Calu3 (cell line): ENCODE results near the gene ADAMTS17. TPM values are rescaled to one million over a fixed set of nuclear protein-coding genes. Genes with fewer than 3 reads are reported as not detected.

ENCODE experiments used
- BruUV-seq: library from RNA; stranded (reverse); fragments of 400-500 nt; replicated peaks from 2 replicates; lab custom pipeline; 2021; lab: Mats Ljungman, UMichigan
- CTCF ChIA-PET: fragments of 300-600 bp; sonication (Branson Sonifier 250); formaldehyde crosslinking; loops from one replicate; lab custom pipeline; 2022; ENCODE audit warnings: antibody characterized with exemption; lab: Charles Lee
- DNase-seq: peaks from one replicate; pipeline ENCODE4 v3.0.0; 2022
- H3K27ac Mint-ChIP-seq: one replicate; pipeline ENCODE4 v1.8.0; 2022; ENCODE audit warnings: mixed read lengths; ENCODE audit not compliant: unreplicated experiment
- H3K27me3 Mint-ChIP-seq: one replicate; pipeline ENCODE4 v1.8.0; 2022; ENCODE audit warnings: mixed read lengths; ENCODE audit not compliant: unreplicated experiment
- H3K36me3 Mint-ChIP-seq: one replicate; pipeline ENCODE4 v1.8.0; 2022; ENCODE audit warnings: mild to moderate bottlenecking, moderate library complexity, mixed read lengths; ENCODE audit not compliant: insufficient read depth, unreplicated experiment
- H3K4me1 Mint-ChIP-seq: one replicate; pipeline ENCODE4 v1.8.0; 2022; ENCODE audit warnings: mild to moderate bottlenecking, low read depth, mixed read lengths; ENCODE audit not compliant: unreplicated experiment
- H3K4me3 Mint-ChIP-seq: one replicate; pipeline ENCODE4 v1.8.0; 2022; ENCODE audit warnings: mild to moderate bottlenecking, low read depth, moderate library complexity, mixed read lengths; ENCODE audit not compliant: unreplicated experiment
- H3K9me3 Mint-ChIP-seq: one replicate; pipeline ENCODE4 v1.8.0; 2022; ENCODE audit warnings: low read depth, mixed read lengths; ENCODE audit not compliant: unreplicated experiment
- intact Hi-C: fragments of 100-400 bp; cut with micrococcal nuclease; formaldehyde crosslinking; loops from one replicate; pipeline ENCODE4 v1.10.0; 2022; ENCODE audit not compliant: unreplicated experiment
- total RNA-seq: library from RNA; stranded (reverse); gene quantifications from 2 replicates; pipeline ENCODE4 v1.2.3, GENCODE V29; 2022
- TF ChIP-seq, protein P1 (sequence below): fragments of 200-600 bp; IDR thresholded peaks from one replicate; pipeline ENCODE4 v1.8.0; 2022; ENCODE audit warnings: antibody characterized with exemption; ENCODE audit not compliant: unreplicated experiment

ADAMTS17 gene
- total RNA-seq, 1 experiment from 2014 or later, result 3.5 TPM

DNA sequence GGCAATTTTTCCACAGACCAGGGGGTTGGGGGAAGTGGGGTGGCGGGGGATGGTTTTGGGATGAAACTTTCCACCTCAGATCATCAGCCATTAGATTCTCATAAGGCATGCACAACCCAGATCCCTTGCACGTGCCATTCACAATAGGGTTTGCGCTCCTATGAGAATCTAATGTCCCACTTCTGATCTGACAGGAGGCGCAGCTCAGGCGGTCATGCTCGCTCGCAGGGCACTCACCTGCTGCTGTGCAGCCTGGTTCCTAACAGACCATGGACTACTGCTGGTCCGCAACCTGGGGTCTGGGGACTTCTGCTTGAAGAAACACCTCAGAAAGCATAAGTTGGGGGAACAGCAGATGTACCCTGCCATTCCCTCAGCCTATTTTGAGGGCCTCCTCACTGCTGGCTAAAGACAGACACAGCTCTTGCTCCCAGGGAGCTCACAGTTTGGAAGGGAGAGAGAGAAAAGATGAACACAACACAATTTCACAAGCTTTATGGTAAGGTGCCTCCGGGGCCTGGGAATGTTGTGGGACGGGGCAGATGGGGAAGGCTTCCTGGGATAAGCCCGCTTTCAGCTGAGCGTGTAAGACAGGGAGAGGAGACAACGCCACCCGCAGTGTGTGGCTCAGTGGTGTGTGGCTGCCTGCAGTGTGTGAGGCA, 285.2 kb downstream of the ADAMTS17 start:
- Mint-ChIP-seq H3K27me3 (peaks cover 21% of the 10 kb centered on the region), H3K9me3 (peaks cover 10% of the 10 kb centered on the region), H3K4me3 (no peak overlapping the region), H3K36me3 (no peaks in the 10 kb centered on the region), H3K27ac (no peak overlapping the region), H3K4me1 (no peaks in the 10 kb centered on the region)
- no peak for DNase-seq
- TF ChIP-seq, protein P1, sequence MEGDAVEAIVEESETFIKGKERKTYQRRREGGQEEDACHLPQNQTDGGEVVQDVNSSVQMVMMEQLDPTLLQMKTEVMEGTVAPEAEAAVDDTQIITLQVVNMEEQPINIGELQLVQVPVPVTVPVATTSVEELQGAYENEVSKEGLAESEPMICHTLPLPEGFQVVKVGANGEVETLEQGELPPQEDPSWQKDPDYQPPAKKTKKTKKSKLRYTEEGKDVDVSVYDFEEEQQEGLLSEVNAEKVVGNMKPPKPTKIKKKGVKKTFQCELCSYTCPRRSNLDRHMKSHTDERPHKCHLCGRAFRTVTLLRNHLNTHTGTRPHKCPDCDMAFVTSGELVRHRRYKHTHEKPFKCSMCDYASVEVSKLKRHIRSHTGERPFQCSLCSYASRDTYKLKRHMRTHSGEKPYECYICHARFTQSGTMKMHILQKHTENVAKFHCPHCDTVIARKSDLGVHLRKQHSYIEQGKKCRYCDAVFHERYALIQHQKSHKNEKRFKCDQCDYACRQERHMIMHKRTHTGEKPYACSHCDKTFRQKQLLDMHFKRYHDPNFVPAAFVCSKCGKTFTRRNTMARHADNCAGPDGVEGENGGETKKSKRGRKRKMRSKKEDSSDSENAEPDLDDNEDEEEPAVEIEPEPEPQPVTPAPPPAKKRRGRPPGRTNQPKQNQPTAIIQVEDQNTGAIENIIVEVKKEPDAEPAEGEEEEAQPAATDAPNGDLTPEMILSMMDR, result no peak
- CTCF ChIA-PET, result no interaction called here
- no TSS peak for BruUV-seq
- intact Hi-C loops, result no loop called here

DNA sequence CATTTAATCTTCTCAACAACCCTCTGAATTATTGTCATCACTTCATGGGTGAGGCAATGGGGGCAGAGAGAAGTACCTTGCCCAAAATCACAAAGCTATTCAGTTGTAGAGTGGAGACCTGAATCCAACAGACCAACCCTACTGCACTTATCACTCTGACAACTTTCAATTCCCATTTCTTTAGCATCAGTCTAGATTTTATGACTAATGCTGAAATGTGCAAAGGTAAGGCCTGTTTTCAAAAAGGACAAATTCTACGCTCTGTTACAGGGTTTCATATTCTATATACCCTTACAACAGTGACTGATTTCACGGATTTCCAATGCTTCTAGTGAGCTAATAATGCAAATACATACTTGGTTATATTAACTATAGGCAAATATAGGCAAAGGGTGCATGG, 286.0 kb downstream of the ADAMTS17 start:
- no TSS peak for BruUV-seq
- CTCF ChIA-PET, result no interaction called here
- Mint-ChIP-seq H3K9me3 (peaks cover 10% of the 10 kb centered on the region), H3K4me3 (no peak overlapping the region), H3K27me3 (peaks cover 21% of the 10 kb centered on the region), H3K4me1 (no peaks in the 10 kb centered on the region), H3K36me3 (no peaks in the 10 kb centered on the region), H3K27ac (no peak overlapping the region)
- TF ChIP-seq, protein P1, result no peak
- intact Hi-C loops, result no loop called here
- DNase-seq, result no peak

DNA sequence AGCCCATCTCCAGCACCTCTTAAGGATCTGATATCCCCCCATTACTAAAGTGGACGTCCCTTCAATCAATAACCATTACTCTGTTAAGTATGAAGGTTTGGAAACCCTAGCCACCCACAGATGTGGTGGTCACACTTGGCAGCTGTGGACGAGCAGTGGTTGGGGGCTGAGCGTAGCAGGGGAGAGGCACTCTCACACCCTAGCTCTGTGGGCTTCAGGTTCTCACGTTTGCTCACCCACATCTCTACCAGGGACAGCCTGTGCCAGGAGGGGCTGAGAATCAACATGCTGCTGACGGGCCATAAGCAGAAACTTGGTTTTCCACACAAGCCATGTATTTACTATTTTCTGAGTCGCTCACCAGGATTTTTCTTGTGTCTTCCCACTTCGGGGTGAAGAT, 287.2 kb downstream of the ADAMTS17 start:
- no peak overlapping the region for H3K27ac Mint-ChIP-seq
- BruUV-seq, result no TSS peak
- H3K36me3 Mint-ChIP-seq, result no peaks in the 10 kb centered on the region
- no peaks in the 10 kb centered on the region for H3K4me1 Mint-ChIP-seq
- H3K4me3 Mint-ChIP-seq, result no peak overlapping the region
- peaks cover 21% of the 10 kb centered on the region for H3K27me3 Mint-ChIP-seq
- TF ChIP-seq, protein P1, result no peak
- no peak for DNase-seq
- peaks cover 10% of the 10 kb centered on the region for H3K9me3 Mint-ChIP-seq
- CTCF ChIA-PET, result no interaction called here
- intact Hi-C loops, result no loop called here

DNA sequence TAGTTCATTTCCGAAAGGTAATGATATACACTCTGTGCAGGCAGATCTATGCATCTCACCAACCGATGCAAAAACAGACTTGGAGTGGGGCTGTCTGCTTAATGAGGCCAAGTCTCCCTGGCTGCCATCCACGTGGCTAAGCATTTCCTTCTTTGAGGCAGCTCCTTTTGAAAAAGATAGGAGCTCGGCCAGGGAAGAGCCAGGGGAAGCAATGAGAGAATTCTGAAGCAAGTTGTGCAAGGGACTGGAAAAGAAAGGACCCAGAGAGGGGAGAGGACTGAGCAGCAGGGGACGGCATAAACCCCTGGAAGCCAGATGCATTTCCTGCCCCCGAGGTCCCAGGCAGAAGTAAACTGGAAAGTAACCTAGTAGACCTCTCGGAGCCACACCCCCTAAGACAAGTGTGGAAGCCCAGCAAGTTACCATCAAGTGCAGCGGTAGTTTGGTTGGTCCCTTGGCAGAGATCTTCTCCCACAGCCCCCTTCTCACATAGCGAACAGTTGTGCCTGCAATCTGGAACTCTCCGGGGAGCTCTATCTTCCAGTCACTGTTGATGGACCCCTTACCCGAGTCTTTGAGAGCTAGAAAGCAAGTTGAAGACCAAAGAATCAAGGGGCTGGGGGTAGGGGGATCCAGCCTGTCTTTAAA, 288.2 kb downstream of the ADAMTS17 start:
- CTCF ChIA-PET, result no interaction called here
- H3K27ac Mint-ChIP-seq, result no peak overlapping the region
- H3K9me3 Mint-ChIP-seq, result peaks cover 12% of the 10 kb centered on the region
- H3K27me3 Mint-ChIP-seq, result peaks cover 15% of the 10 kb centered on the region
- H3K4me1 Mint-ChIP-seq, result no peaks in the 10 kb centered on the region
- BruUV-seq, result no TSS peak
- intact Hi-C loops, result no loop called here
- no peak overlapping the region for H3K4me3 Mint-ChIP-seq
- TF ChIP-seq, protein P1, result no peak
- H3K36me3 Mint-ChIP-seq, result no peaks in the 10 kb centered on the region
- DNase-seq, result no peak
